Measurements from ENCODE around the gene LCMT1. TPM values are rescaled to one million over a fixed set of nuclear protein-coding genes. Genes with fewer than 3 reads are reported as not detected.

Gene LCMT1
- total and polyA plus RNA-seq, 2 experiments from 2014 or later: 30.3 to 50.5 TPM

- Histone ChIP-seq H3K79me2 (ENCODE audit: insufficient read depth) (no peaks in the 10 kb centered on the region), H2AFZ (no peak overlapping the region), H3K27ac (no peak overlapping the region), H3K36me3 (ENCODE audit: low read depth) (no peaks in the 10 kb centered on the region), H3K9me3 (ENCODE audit: low read depth) (no peaks in the 10 kb centered on the region), H3K4me2 (ENCODE audit: unreplicated experiment) (no peak overlapping the region), H3K4me3 (no peak overlapping the region), H4K20me1 (ENCODE audit: insufficient read depth) (no peaks in the 10 kb centered on the region), H3K4me1 (ENCODE audit: insufficient read depth) (no peaks in the 10 kb centered on the region), H3K9me2 (ENCODE audit: insufficient read depth) (no peaks in the 10 kb centered on the region), H3K27me3 (replicated peaks; ENCODE audit: insufficient read depth) (no peaks in the 10 kb centered on the region), H3F3A (ENCODE audit: insufficient read depth) (no peaks in the 10 kb centered on the region), H3K9ac (no peak overlapping the region)
- TF ChIP-seq EZH2phosphoT487 (IDR thresholded peaks at IDR 0.05; ENCODE audit: insufficient read depth, low read depth): no peak
- TF ChIP-seq EZH2 (IDR thresholded peaks at IDR 0.05; ENCODE audit: insufficient read depth, poor library complexity, severe bottlenecking): no peak
- in situ Hi-C loops (cut with MboI): loop anchor here (10.0 kb wide), 1 partner anchor 169 kb away; no protein-coding TSS in a partner anchor
- DNase-seq: no peak
- 88 to 90% methylated on average over 6 of the region's 6 CpGs for WGBS, 2 experiments (ENCODE audit: low coverage in 1 of 2, low lambda C conversion rate in 2 of 2, missing lambda C conversion rate in 2 of 2)
Measured at GRCh38 chr16:25223964-25224363, 112.4 kb downstream of the LCMT1 start.

GRCh38 chr16:25224731-25225319 lies 113.3 kb downstream of the LCMT1 start:
- H3K4me3 ChIP-seq: no peak overlapping the region
- H4K20me1 ChIP-seq (ENCODE audit: insufficient read depth): no peaks in the 10 kb centered on the region
- no peaks in the 10 kb centered on the region for H3K27me3 ChIP-seq (replicated peaks; ENCODE audit: insufficient read depth)
- H3K27ac ChIP-seq: no peak overlapping the region
- H3K4me2 ChIP-seq (ENCODE audit: unreplicated experiment): no peak overlapping the region
- no peak overlapping the region; the same call in 1 of the 2 replicates for H2AFZ ChIP-seq
- H3K9me3 ChIP-seq (ENCODE audit: low read depth): no peaks in the 10 kb centered on the region
- WGBS, 2 experiments (ENCODE audit: low coverage in 1 of 2, low lambda C conversion rate in 2 of 2, missing lambda C conversion rate in 2 of 2): 87 to 89% methylated on average over 7 of the region's 7 CpGs
- no peaks in the 10 kb centered on the region for H3F3A ChIP-seq (ENCODE audit: insufficient read depth)
- no peak overlapping the region for H3K9ac ChIP-seq
- DNase-seq: no peak
- no peaks in the 10 kb centered on the region for H3K9me2 ChIP-seq (ENCODE audit: insufficient read depth)
- no peaks in the 10 kb centered on the region for H3K36me3 ChIP-seq (ENCODE audit: low read depth)
- no peaks in the 10 kb centered on the region for H3K79me2 ChIP-seq (ENCODE audit: insufficient read depth)
- in situ Hi-C loops (cut with MboI): loop anchor here (10.0 kb wide), 1 partner anchor 170 kb away; no protein-coding TSS in a partner anchor
- H3K4me1 ChIP-seq (ENCODE audit: insufficient read depth): no peaks in the 10 kb centered on the region
- no peak for TF ChIP-seq EZH2 (IDR thresholded peaks at IDR 0.05; ENCODE audit: insufficient read depth, poor library complexity, severe bottlenecking)
- TF ChIP-seq EZH2phosphoT487 (IDR thresholded peaks at IDR 0.05; ENCODE audit: insufficient read depth, low read depth): no peak

Small RNA genes lying within 50 kb of the gene (small RNA-seq; reads per million reads assigned to genes)
- not detected for gene RN7SL557P (ENCODE audit: low read depth, low replicate concordance)

Other genes starting within 250 kb of the LCMT1 start
- 11.6 and 47.7 TPM in 2 replicates for gene ARHGAP17, start 96.4 kb upstream of the LCMT1 start, total RNA-seq (2014; rRNA removed; shearing (Covaris generic))
- 45.8 and 53.3 TPM in 2 replicates for gene ARHGAP17, start 96.4 kb upstream of the LCMT1 start, polyA plus RNA-seq (2016; fragmentation: Nextera tagmentation; extraction: Ambion mirVana)
- gene AQP8, start 105.2 kb downstream of the LCMT1 start, total RNA-seq (2014; rRNA removed; shearing (Covaris generic)): not detected in 2 replicates
- gene AQP8, start 105.2 kb downstream of the LCMT1 start, polyA plus RNA-seq (2016; fragmentation: Nextera tagmentation; extraction: Ambion mirVana): not detected in 2 replicates
- 1.4 and 2.3 TPM in 2 replicates for gene ZKSCAN2, start 146.1 kb downstream of the LCMT1 start, total RNA-seq (2014; rRNA removed; shearing (Covaris generic))
- gene ZKSCAN2, start 146.1 kb downstream of the LCMT1 start, polyA plus RNA-seq (2016; fragmentation: Nextera tagmentation; extraction: Ambion mirVana): 1.0 and 1.2 TPM in 2 replicates

Measured in GM23248 (cell line).